ENCODE results near the gene RAP1GDS1.
"Not testable (repeated sequence)": the region's sequence is repeated elsewhere in the genome, so short reads cannot be mapped to it uniquely, and the experiment has no call there.

The RAP1GDS1 gene

GRCh38 chr4:98446499-98447375 is 185.6 kb downstream of the RAP1GDS1 start:
- DNase-seq: peak; percentile 67

GRCh38 chr4:98447648-98448047 is 186.5 kb downstream of the RAP1GDS1 start:
- no peak for DNase-seq

- no peak for DNase-seq
Measured at GRCh38 chr4:98448908-98449307, 187.7 kb downstream of the RAP1GDS1 start.

DNA sequence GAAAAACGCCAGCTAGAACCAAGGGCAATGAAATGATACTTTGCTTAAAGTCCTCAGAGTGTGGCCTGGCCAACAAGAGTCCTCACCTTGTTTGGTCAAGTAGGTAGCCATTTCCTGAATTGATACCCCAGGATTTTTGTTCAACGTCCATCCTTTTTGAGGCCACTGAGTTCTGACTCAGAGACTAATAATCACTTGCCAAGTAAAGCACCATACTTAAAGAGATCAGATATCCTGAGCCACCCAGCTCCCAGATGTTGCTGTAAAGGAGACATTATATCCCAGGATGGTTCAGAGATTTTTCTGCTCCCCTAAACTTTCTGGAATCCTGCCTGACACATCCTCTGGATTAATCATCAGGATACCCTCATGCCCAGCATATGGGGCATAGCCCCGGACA is 190.9 kb downstream of the RAP1GDS1 start:
- no peak for DNase-seq

DNA sequence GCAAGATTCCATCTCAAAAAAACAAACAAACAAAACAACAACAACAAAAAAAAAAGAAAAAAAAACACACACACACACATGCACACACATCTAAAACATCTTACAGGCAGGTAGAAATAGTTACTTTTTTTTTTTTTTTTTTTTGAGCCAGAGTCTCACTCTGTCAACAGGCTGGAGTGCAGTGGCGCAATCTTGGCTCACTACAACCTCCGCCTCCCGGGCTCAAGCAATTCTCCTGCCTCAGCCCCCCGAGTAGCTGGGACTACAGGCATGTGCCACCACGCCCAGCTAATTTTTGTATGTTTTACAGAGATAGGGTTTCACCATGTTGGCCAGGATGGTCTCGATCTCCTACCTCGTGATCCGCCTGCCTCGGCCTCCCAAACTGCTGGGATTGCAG is 196.2 kb downstream of the RAP1GDS1 start:
- DNase-seq: not testable (repeated sequence)

GRCh38 chr4:98461121-98461865 is 200.1 kb downstream of the RAP1GDS1 start:
- DNase-seq: not testable (repeated sequence)

- DNase-seq: no peak
Measured at GRCh38 chr4:98462487-98462886, 201.3 kb downstream of the RAP1GDS1 start.

- no peak for DNase-seq
Measured at GRCh38 chr4:98466868-98467599, 205.8 kb downstream of the RAP1GDS1 start.

- peak; percentile 78 for DNase-seq
Measured at GRCh38 chr4:98467627-98468072, 206.5 kb downstream of the RAP1GDS1 start.

DNA sequence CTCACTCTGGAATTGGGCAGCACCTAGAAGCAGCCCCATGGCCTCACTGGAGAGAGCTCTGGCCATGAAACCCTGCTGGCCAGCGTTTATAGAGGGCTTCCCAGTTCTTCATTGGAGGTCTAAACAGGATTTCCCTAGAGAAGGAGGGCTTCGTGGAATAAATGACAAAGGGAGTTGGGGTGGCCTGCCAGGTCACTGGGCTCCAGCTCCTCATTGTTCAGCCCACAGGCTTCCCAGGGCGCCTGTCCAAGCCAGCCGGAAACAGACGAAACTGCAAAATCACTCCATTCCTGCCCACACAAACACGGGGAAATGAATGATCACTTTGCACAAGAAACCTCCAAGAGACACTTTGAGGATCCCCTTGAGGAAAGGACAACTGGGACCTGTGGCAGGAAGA is 207.5 kb downstream of the RAP1GDS1 start:
- peak; percentile 50 for DNase-seq

DNA sequence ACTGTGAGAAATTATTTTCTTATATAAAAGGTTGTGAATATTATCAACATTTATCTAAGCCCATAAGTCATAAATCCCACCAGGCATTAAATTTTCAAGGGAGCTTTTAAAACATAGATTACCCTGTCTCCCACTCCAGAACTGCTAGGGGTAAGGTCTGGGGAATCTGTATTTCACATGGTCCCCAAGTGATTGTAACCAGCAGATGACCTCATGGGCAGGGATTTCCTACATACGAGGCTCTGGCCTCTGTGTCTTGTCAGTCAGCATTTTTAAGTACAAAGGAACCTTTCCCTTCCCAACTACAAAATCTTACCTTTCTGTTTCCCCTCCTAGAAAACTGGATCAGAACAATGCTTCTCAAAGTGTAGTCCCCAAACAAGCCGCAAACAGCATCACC is 208.6 kb downstream of the RAP1GDS1 start:
- DNase-seq: no peak

DNA sequence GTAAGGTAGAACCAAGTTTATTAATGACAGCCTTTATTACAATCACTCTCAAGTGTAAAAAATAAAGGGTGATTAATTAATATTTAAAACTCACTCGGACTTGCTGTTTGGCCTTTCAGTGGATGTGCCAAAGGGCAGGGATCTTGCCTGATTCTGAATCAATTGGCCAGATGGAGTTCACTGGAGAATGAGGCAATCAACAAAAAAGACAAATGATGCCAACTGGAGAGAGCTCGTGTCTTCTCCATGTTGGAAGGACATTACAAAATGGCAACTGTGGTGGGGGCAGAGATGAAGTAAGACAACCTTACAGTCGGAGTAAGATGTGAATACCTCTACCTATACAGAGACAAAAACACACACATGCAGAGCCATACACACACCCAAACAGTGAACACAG is 209.2 kb downstream of the RAP1GDS1 start:
- DNase-seq: no peak

DNA sequence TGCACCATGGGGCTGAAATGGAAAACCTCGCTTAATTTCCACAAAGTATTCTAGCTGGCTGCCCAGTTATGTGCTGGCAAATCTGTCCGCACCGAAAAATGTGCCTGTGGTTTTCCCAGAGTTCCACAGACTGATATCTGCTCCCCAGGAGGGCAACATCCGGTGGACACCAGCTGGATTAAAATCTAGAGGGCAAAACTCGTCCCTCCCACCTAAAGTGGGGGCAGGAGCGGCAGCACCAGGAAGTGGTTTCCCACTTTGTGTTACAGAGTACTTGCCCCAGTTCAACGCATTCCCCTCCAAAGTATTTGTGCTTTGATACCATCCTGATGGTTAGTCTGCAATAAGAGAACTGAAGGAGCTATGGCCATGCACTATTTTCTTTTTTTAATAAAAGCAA is 209.6 kb downstream of the RAP1GDS1 start:
- no peak for DNase-seq

GRCh38 chr4:98473046-98473445 is 211.9 kb downstream of the RAP1GDS1 start:
- peak; percentile 39 for DNase-seq

- DNase-seq: peak; percentile 28
Measured at GRCh38 chr4:98474408-98474844, 213.2 kb downstream of the RAP1GDS1 start.

DNA sequence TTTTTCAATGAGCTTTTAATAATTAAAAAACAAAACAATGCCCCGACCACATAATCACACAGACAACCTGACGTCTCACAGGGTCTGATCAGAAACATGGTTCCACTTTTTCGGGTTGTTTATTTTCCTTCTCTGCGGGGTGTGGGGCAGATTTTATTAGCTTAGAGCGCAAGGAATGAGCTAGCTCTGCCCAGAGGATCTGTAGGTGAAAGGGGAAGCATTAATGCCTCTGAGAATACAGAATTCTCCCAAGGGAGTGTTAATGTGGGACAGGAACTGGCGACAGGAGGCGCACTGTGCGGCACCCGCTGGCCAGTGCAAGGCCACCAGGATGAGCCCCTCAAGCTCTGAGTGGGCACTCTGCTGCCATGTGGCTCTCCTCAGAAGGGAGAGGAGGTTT is 215.7 kb downstream of the RAP1GDS1 start:
- DNase-seq: no peak

DNA sequence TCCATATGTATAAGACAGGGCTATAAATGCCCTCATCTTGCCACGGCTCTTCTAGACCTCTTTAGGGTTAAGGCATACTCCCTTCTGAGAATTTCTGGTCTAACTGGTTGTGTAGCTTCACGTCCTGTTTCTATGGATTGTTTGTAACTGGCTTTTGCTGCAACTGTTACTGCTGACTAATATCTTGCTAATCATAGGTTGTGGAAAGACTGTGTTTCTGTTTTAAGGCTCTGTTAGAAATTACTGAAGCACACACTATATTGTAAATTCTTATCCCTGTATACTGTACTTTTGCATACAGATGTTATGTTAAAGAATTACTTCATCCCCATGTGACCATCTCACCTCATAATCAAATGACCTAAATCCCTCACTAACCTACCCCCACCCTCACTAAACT is 218.4 kb downstream of the RAP1GDS1 start:
- DNase-seq: not testable (repeated sequence)

GRCh38 chr4:98480535-98480934 is 219.4 kb downstream of the RAP1GDS1 start:
- no peak for DNase-seq

- no peak for DNase-seq
Measured at GRCh38 chr4:98481167-98481566, 220.0 kb downstream of the RAP1GDS1 start.

- no peak for DNase-seq
Measured at GRCh38 chr4:98482503-98482846, 221.3 kb downstream of the RAP1GDS1 start.

DNA sequence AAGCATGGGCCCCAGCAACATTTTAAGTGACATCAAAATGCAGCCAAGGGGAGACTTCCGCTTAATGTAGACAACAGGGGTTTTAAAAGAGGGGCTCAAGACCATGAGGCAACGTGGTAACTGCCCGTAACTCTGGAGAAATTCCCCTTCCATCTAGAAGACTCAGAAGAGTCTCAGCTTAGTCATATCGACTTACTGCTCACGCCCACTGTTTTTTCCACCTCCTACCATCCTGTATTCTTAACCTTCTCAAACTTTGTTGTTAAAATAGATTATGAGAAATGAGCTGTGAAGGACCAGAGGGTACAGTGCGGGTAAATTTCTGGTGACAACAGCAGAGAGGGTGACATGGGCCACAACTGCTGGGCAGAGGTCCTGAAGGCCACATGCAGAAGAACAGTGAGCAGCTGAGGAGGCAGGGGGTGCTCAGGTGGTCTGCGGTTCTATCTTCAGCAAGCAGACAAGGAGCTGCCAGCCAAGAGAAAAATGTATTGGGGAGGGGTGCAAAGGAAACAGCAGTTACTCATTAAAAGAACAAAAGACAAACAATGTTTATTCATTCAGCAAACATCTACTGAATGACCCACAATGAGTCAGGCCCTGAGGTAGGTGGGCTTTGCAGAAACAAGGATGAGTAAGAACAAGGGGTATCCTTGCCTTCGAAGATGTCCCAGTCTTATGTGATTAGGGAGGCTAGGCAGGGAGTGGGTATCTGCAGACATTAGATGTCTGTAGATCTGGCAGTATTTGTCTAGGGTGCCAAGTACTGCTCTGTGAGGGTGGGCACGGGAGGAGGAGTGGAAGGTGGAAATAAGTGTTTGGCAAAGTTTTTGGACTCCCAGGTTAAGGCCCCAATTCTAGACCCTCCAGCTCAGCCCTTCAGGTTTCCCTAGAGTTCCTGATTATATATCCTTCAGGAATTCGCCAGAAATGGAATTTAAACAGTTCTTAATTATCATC is 221.9 kb downstream of the RAP1GDS1 start:
- no peak for DNase-seq

- no peak for DNase-seq
Measured at GRCh38 chr4:98484031-98484430, 222.8 kb downstream of the RAP1GDS1 start.
